ENCODE data around the gene NKAIN2.

The NKAIN2 gene

DNA sequence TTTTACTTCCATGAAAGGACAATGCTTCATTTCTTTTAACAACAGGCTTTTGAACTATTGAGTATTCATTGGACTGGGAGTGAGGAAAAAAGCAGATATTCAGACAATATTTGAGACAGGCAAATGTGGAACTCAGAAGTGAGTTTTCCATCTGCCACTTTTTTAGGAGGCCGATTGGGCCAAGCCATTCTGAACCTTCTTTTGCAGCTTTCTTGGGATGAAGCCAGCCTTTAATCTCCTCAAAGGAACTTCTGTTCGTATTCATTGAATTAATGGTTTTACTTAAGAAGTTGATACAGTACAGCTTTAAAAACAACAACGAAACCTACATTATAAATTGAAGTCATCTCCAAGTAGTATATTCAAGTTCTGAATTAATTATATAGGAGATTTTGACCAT is 971.5 kb downstream of the NKAIN2 start:
- Histone ChIP-seq H3K9ac (ENCODE audit: low read length) (no peak overlapping the region), H4K20me1 (ENCODE audit: low read depth, low read length) (no peaks in the 10 kb centered on the region), H3K27me3 (ENCODE audit: low read length) (no peaks in the 10 kb centered on the region), H3K36me3 (ENCODE audit: low read length) (no peaks in the 10 kb centered on the region), H3K4me3 (ENCODE audit: insufficient read depth, low read length, poor library complexity, severe bottlenecking) (no peak overlapping the region), H2AFZ (ENCODE audit: low read depth, low read length, severe bottlenecking) (no peak overlapping the region), H3K79me2 (ENCODE audit: insufficient read depth, low read length) (no peaks in the 10 kb centered on the region), H3K9me3 (ENCODE audit: insufficient read depth, low read length) (no peaks in the 10 kb centered on the region), H3K4me2 (ENCODE audit: low read depth, low read length, poor library complexity, severe bottlenecking) (no peak overlapping the region), H3F3A (ENCODE audit: insufficient read depth) (no peaks in the 10 kb centered on the region), H3K27ac (ENCODE audit: low read depth, low read length) (no peak overlapping the region), H3K9me2 (replicated peaks; ENCODE audit: insufficient read depth, low read length) (no peaks in the 10 kb centered on the region)
- TF ChIP-seq, protein P1, sequence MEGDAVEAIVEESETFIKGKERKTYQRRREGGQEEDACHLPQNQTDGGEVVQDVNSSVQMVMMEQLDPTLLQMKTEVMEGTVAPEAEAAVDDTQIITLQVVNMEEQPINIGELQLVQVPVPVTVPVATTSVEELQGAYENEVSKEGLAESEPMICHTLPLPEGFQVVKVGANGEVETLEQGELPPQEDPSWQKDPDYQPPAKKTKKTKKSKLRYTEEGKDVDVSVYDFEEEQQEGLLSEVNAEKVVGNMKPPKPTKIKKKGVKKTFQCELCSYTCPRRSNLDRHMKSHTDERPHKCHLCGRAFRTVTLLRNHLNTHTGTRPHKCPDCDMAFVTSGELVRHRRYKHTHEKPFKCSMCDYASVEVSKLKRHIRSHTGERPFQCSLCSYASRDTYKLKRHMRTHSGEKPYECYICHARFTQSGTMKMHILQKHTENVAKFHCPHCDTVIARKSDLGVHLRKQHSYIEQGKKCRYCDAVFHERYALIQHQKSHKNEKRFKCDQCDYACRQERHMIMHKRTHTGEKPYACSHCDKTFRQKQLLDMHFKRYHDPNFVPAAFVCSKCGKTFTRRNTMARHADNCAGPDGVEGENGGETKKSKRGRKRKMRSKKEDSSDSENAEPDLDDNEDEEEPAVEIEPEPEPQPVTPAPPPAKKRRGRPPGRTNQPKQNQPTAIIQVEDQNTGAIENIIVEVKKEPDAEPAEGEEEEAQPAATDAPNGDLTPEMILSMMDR (IDR thresholded peaks at IDR 0.05; ENCODE audit: insufficient read depth, low read length, poor library complexity, severe bottlenecking): no peak
- TF ChIP-seq EZH2phosphoT487 (conservative IDR thresholded peaks at IDR 0.05; ENCODE audit: low read length): no peak

DNA sequence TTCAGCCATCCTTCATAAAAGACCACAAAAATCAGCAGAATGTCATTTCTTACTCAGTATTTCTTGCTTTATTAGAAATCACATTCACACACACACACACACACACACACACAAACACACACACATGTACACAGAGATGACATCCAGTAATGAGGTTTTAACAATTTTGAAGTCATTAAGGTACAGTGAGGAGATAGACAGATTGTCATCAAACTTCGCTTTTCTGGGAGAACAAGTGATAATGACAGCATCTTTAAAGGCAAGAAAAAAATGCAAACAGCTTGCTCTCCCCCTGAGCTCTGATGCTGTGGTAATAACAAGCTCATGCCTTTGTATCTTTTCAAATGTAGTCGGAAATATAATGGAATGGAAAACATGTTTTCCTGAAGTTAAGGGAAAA is 974.2 kb downstream of the NKAIN2 start:
- Histone ChIP-seq H3K36me3 (ENCODE audit: low read length) (no peaks in the 10 kb centered on the region), H3K27ac (ENCODE audit: low read depth, low read length) (no peak overlapping the region)

DNA sequence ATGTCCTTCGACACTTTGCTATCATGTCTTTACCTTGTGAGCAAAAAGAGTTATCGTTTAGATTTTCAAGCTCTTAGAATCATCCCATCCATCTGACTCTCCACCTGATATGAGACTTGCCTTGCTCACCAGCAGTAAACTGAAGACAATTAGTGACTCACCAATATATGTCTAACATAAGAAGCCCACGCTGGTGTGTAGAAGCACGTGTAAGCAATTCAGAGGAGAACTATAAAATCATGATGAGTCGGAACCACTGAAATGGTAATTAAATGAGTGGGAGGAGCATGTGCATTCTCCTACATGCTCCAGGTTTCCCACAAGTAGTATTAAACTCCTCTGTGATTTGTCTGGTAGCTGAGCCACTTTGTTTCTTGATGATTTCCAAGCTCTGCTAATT is 977.0 kb downstream of the NKAIN2 start:
- Histone ChIP-seq H3K79me2 (ENCODE audit: insufficient read depth, low read length) (no peaks in the 10 kb centered on the region), H2AFZ (ENCODE audit: low read depth, low read length, severe bottlenecking) (no peak overlapping the region), H3K36me3 (ENCODE audit: low read length) (no peaks in the 10 kb centered on the region), H3F3A (ENCODE audit: insufficient read depth) (no peaks in the 10 kb centered on the region), H3K27ac (ENCODE audit: low read depth, low read length) (no peak overlapping the region), H3K9me2 (replicated peaks; ENCODE audit: insufficient read depth, low read length) (no peaks in the 10 kb centered on the region), H3K4me2 (ENCODE audit: low read depth, low read length, poor library complexity, severe bottlenecking) (no peak overlapping the region), H3K9ac (ENCODE audit: low read length) (no peak overlapping the region), H3K4me3 (ENCODE audit: insufficient read depth, low read length, poor library complexity, severe bottlenecking) (no peak overlapping the region), H4K20me1 (ENCODE audit: low read depth, low read length) (no peaks in the 10 kb centered on the region), H3K27me3 (ENCODE audit: low read length) (no peaks in the 10 kb centered on the region), H3K9me3 (ENCODE audit: insufficient read depth, low read length) (no peaks in the 10 kb centered on the region)
- TF ChIP-seq EZH2phosphoT487 (conservative IDR thresholded peaks at IDR 0.05; ENCODE audit: low read length): no peak
- TF ChIP-seq, protein P1 (IDR thresholded peaks at IDR 0.05; ENCODE audit: insufficient read depth, low read length, poor library complexity, severe bottlenecking): no peak

More for the DNA sequence above, 974.2 kb downstream of the NKAIN2 start:
- Histone ChIP-seq H3K4me3 (ENCODE audit: insufficient read depth, low read length, poor library complexity, severe bottlenecking) (no peak overlapping the region), H3K4me2 (ENCODE audit: low read depth, low read length, poor library complexity, severe bottlenecking) (no peak overlapping the region), H4K20me1 (ENCODE audit: low read depth, low read length) (no peaks in the 10 kb centered on the region), H3F3A (ENCODE audit: insufficient read depth) (no peaks in the 10 kb centered on the region), H2AFZ (ENCODE audit: low read depth, low read length, severe bottlenecking) (no peak overlapping the region), H3K9me3 (ENCODE audit: insufficient read depth, low read length) (no peaks in the 10 kb centered on the region), H3K79me2 (ENCODE audit: insufficient read depth, low read length) (no peaks in the 10 kb centered on the region), H3K9ac (ENCODE audit: low read length) (no peak overlapping the region), H3K9me2 (replicated peaks; ENCODE audit: insufficient read depth, low read length) (no peaks in the 10 kb centered on the region), H3K27me3 (ENCODE audit: low read length) (no peaks in the 10 kb centered on the region)
- TF ChIP-seq, protein P1 (IDR thresholded peaks at IDR 0.05; ENCODE audit: insufficient read depth, low read length, poor library complexity, severe bottlenecking): no peak
- no peak for TF ChIP-seq EZH2phosphoT487 (conservative IDR thresholded peaks at IDR 0.05; ENCODE audit: low read length)
